Fibroblast of lung (primary cell): ENCODE measurements around the gene ZFYVE28. TPM values are rescaled to one million over a fixed set of nuclear protein-coding genes. Genes with fewer than 3 reads are reported as not detected.
A peak's percentile ranks its signal among the peaks of the same experiment; 100 is the strongest.

ENCODE experiments used
- DNase-seq, 2 donors: peaks; one replicate each; pipeline versions ENCODE4 v3.0.0 to v3.0.0-alpha.2; 2010; ENCODE audit warnings: low read depth in 2 of 2
- H2AFZ ChIP-seq: 2 replicates; pipeline ENCODE4 v1.5.1; 2012; ENCODE audit warnings: low read length, control low read depth, inconsistent platforms
- H3K27ac ChIP-seq: 2 replicates; pipeline ENCODE4 v1.5.1; 2011; ENCODE audit warnings: low read length, control low read depth; ENCODE audit not compliant: insufficient read depth
- H3K27me3 ChIP-seq: 2 replicates; pipeline ENCODE4 v1.5.1; 2011; ENCODE audit warnings: mild to moderate bottlenecking, low read length; ENCODE audit not compliant: control insufficient read depth, insufficient read depth
- H3K36me3 ChIP-seq: 2 replicates; pipeline ENCODE4 v1.5.1; 2011; ENCODE audit warnings: low read length; ENCODE audit not compliant: control insufficient read depth, insufficient read depth
- H3K4me1 ChIP-seq: 2 replicates; pipeline ENCODE4 v1.5.1; 2011; ENCODE audit warnings: low read length; ENCODE audit not compliant: control insufficient read depth, insufficient read depth; ENCODE audit errors: extremely low read depth
- H3K4me2 ChIP-seq: 2 replicates; pipeline ENCODE4 v1.5.1; 2011; ENCODE audit warnings: low read length, control low read depth; ENCODE audit not compliant: insufficient read depth; ENCODE audit errors: extremely low read depth
- H3K4me3 ChIP-seq, 4 experiments: fragments of 200-600 bp in 1 of 4; sonication (generic) in 1 of 4; replicated peaks in 1 of 4; 2 replicates each; pipeline ENCODE4 v1.5.1; 2011 to 2016; ENCODE audit warnings: low read length in 4 of 4, low read depth in 3 of 4, mild to moderate bottlenecking in 3 of 4, control low read depth in 2 of 4, inconsistent platforms in 1 of 4, mixed read lengths in 1 of 4; ENCODE audit not compliant: insufficient read depth in 1 of 4; ENCODE audit errors: control extremely low read depth in 1 of 4
- H3K79me2 ChIP-seq: 2 replicates; pipeline ENCODE4 v1.5.1; 2012; ENCODE audit warnings: mild to moderate bottlenecking, low read length, inconsistent platforms; ENCODE audit not compliant: control insufficient read depth, insufficient read depth
- H3K9ac ChIP-seq: 2 replicates; pipeline ENCODE4 v1.5.1; 2011; ENCODE audit warnings: mild to moderate bottlenecking, low read length, control low read depth; ENCODE audit not compliant: insufficient read depth
- H3K9me3 ChIP-seq: 2 replicates; pipeline ENCODE4 v1.5.1; 2012; ENCODE audit warnings: low read depth, low read length; ENCODE audit not compliant: control insufficient read depth, insufficient read depth
- H4K20me1 ChIP-seq: 2 replicates; pipeline ENCODE4 v1.5.1; 2011; ENCODE audit warnings: low read length; ENCODE audit not compliant: control insufficient read depth, insufficient read depth; ENCODE audit errors: extremely low read depth
- EZH2 ChIP-seq: IDR thresholded peaks from 2 replicates; pipeline ENCODE4 v1.5.1; 2012; ENCODE audit warnings: low read length, control low read depth, mild to moderate bottlenecking; ENCODE audit errors: missing control alignments
- polyA plus RNA-seq, 2 donors: library from polyadenylated mRNA; depleted of rRNA in 1 of 2; stranded (reverse) in 1 of 2; unstranded in 1 of 2; fragments of >200 nt; gene quantifications; 2 replicates each; pipeline ENCODE4 v1.2.1, GENCODE V29; 2011 to 2012; ENCODE audit warnings: missing spikeins in 1 of 2
- total RNA-seq: library from RNA; depleted of rRNA; stranded (reverse); fragments of >200 nt; gene quantifications from 2 replicates; pipeline ENCODE4 v1.2.1, GENCODE V29; 2014
- TF ChIP-seq, protein P1 (sequence below), 2 donors: IDR thresholded peaks in 1 of 2; conservative IDR thresholded peaks in 1 of 2; 1 replicate in 1 of 2; 2 replicates in 1 of 2; pipeline ENCODE4 v1.5.1; 2011 to 2012; ENCODE audit warnings: low read length in 2 of 2, control low read depth in 1 of 2, inconsistent platforms in 1 of 2, low read depth in 1 of 2, mild to moderate bottlenecking in 1 of 2

ZFYVE28 gene
- total and polyA plus RNA-seq, 2 donors (not counting 1 experiment from before 2014, with no cell fraction given), result 2.4 to 11.6 TPM

- no peak for TF ChIP-seq EZH2
- TF ChIP-seq, protein P1, sequence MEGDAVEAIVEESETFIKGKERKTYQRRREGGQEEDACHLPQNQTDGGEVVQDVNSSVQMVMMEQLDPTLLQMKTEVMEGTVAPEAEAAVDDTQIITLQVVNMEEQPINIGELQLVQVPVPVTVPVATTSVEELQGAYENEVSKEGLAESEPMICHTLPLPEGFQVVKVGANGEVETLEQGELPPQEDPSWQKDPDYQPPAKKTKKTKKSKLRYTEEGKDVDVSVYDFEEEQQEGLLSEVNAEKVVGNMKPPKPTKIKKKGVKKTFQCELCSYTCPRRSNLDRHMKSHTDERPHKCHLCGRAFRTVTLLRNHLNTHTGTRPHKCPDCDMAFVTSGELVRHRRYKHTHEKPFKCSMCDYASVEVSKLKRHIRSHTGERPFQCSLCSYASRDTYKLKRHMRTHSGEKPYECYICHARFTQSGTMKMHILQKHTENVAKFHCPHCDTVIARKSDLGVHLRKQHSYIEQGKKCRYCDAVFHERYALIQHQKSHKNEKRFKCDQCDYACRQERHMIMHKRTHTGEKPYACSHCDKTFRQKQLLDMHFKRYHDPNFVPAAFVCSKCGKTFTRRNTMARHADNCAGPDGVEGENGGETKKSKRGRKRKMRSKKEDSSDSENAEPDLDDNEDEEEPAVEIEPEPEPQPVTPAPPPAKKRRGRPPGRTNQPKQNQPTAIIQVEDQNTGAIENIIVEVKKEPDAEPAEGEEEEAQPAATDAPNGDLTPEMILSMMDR (conservative IDR thresholded peaks at IDR 0.05 in 1 of 2, IDR thresholded peaks at IDR 0.05 in 1 of 2; ENCODE audit: low read depth in 1 of 2, low read length in 2 of 2), result no peak
- no peak overlapping the region for H2AFZ ChIP-seq
- no peaks in the 10 kb centered on the region for H3K27me3 ChIP-seq
- H4K20me1 ChIP-seq, result no peaks in the 10 kb centered on the region
- peak overlapping the region; percentile 2 for H3K9ac ChIP-seq
- H3K4me3 ChIP-seq, result peak overlapping the region in 2 of 4 experiments; percentile 17 to 29
- H3K27ac ChIP-seq, result no peak overlapping the region
- H3K36me3 ChIP-seq, result no peaks in the 10 kb centered on the region
- no peaks in the 10 kb centered on the region for H3K79me2 ChIP-seq
- DNase-seq, result no peak
- peaks cover 3% of the 10 kb centered on the region for H3K4me1 ChIP-seq
- H3K9me3 ChIP-seq, result no peaks in the 10 kb centered on the region
- H3K4me2 ChIP-seq, result peak overlapping the region; percentile 78
These were observed 16.8 kb downstream of the ZFYVE28 start for GRCh38 chr4:2401610-2401983.

DNA sequence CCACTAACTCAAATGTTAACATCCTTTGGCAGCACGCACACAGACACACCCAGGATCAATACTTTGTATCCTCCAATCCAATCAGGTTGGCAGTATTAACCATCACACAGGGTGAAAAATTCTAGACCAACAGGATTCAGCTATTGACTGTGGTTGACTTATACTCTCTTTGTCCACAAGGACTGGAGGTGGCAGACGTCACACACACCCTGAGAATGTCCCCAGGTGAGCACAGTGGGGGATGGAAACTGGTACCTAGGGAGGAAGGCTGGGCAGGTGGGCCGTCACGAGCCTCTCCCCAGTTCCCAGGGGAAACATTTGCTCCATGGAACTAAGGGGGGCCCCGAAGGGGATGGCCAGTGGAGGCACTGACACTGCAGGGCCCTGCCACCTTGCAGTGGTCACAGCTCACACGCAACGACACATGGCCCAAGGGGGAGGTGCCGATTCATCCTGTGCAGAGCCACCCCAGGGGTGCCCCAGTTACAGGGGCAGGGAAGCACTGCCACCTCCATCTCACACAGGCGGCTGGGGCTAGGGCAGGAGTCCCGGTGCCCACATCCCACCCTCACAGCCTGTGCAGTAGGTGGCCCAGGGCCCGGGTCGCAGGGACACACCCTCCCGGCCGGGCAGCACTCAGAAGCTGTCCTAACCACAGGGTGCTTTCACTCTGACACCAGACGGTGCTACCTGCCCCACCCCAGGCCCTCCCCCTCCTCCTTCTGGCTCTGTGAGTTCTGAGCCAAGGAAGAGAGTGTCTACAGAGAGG lies 17.4 kb downstream of the ZFYVE28 start:
- no peaks in the 10 kb centered on the region for H3K79me2 ChIP-seq
- no peak overlapping the region for H3K4me2 ChIP-seq
- DNase-seq, result no peak
- peaks cover 3% of the 10 kb centered on the region for H3K4me1 ChIP-seq
- H2AFZ ChIP-seq, result no peak overlapping the region
- no peak overlapping the region for H3K27ac ChIP-seq
- no peaks in the 10 kb centered on the region for H3K9me3 ChIP-seq
- no peaks in the 10 kb centered on the region for H4K20me1 ChIP-seq
- H3K4me3 ChIP-seq, result no peak overlapping the region
- no peaks in the 10 kb centered on the region for H3K27me3 ChIP-seq
- TF ChIP-seq, protein P1 (conservative IDR thresholded peaks at IDR 0.05 in 1 of 2, IDR thresholded peaks at IDR 0.05 in 1 of 2; ENCODE audit: low read depth in 1 of 2, low read length in 2 of 2), result no peak
- H3K36me3 ChIP-seq, result no peaks in the 10 kb centered on the region
- H3K9ac ChIP-seq, result no peak overlapping the region

GRCh38 chr4:2399631-2400190 lies 18.7 kb downstream of the ZFYVE28 start:
- H3K4me2 ChIP-seq, result no peak overlapping the region
- no peak overlapping the region for H3K4me3 ChIP-seq
- H2AFZ ChIP-seq, result no peak overlapping the region
- no peak for TF ChIP-seq EZH2
- TF ChIP-seq, protein P1 (conservative IDR thresholded peaks at IDR 0.05 in 1 of 2, IDR thresholded peaks at IDR 0.05 in 1 of 2; ENCODE audit: low read depth in 1 of 2, low read length in 2 of 2), result no peak
- H3K9ac ChIP-seq, result no peak overlapping the region
- no peak for DNase-seq
- H3K36me3 ChIP-seq, result no peaks in the 10 kb centered on the region
- H3K79me2 ChIP-seq, result no peaks in the 10 kb centered on the region
- peaks cover 3% of the 10 kb centered on the region for H3K4me1 ChIP-seq
- H3K9me3 ChIP-seq, result no peaks in the 10 kb centered on the region
- no peak overlapping the region for H3K27ac ChIP-seq
- no peaks in the 10 kb centered on the region for H4K20me1 ChIP-seq
- no peaks in the 10 kb centered on the region for H3K27me3 ChIP-seq
